GM18526 (cell line): Measurements from ENCODE around the gene WDR64.

Experiments used
- POLR2A ChIP-seq: IDR thresholded peaks from 3 replicates; pipeline ENCODE4 v1.6.1; 2011; ENCODE audit not compliant: insufficient read length; ENCODE audit errors: extremely low read depth

The WDR64 gene

DNA sequence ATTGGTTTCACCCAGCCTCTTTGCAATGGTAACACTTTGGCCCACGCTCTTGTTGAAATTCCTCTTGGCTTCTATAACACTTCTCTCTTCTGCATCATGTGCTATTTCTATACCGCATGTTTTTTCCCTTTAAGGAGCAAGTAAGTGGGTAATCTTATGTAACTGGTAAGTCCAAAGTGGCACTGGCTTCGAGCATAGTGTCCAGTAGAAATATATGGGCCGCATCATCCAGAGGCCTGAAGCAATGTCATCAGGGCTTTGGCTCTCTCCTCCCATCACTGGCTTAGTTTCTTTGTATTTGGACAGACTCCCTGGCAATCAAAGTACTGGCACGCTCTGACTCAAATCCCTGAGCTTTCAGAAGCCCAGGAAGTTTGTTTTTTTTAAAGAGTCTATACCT, 29.4 kb upstream of the WDR64 start:
- TF ChIP-seq POLR2A: no peak

DNA sequence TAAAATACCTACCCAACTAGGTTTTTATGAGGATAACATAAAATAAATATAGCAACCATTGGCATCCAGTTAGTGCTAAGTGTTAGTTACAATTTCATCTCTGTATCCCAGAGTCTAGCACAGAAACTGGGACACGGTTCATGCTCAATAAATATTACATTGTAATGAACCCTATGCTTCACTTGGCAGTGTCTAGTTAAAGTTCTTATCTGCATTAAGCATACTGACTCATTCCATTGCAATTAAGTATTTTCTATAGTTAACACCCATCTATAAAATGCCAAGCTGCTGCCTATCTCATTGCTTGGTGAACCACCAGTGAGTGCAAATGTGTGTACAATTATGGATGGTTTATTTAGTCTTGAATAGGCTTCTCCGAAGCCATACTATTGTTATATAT, 27.1 kb upstream of the WDR64 start:
- TF ChIP-seq POLR2A: no peak

DNA sequence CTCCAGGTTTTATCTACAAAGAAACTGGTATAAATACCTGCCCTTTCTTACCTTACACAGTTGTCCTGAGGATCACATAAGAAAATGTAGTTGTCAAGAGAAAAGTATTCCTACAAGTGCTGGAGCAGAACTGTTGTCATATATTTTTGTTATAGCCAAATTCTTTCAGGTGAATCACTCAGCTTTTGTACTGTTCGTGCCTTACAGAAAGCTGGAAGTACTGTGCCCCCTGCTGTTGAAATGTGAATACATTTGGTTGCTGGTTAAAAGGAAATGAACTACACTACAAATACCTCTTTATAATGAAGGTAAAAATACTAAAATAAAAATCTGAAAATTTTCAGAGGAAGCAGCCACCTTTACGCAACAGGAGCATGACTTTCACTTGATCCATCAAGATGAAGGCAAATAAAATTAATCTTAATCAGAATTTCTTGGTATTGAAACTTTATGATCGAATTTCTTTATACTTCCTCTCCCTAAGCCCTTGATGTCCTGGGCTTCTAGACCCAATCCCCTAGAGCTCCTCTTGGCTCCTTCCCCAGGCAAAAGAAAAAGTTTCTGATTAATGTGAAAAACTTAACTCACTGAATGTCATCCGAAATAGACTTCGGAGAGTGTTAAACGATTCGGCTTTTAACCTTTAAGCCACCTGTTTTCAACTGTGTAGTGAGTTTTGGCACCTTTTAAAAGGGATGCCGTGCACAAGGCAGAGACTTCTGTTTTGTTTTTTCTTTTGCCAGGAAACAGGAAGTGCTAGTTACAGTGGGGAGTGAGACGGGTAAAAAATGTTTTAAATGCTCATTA, 24.4 kb upstream of the WDR64 start:
- no peak for TF ChIP-seq POLR2A

DNA sequence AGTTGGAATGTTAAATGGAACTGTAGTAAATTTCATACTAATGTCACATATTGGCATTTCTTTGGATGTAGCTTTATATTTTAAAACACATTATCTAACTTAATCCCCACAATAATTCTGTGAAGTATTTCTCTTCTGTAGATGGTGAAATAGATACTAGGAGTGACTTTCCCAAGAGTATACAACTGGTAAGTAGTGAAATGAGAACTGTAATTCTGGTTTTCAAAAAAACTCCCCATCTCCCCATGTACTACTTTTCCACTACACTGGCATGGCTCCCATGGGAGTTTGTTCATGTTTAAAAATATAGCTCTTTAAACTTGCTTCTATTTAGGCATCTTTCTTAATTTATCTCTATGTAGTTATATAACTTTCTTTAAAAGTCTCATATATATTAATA, 22.1 kb upstream of the WDR64 start:
- TF ChIP-seq POLR2A: no peak

DNA sequence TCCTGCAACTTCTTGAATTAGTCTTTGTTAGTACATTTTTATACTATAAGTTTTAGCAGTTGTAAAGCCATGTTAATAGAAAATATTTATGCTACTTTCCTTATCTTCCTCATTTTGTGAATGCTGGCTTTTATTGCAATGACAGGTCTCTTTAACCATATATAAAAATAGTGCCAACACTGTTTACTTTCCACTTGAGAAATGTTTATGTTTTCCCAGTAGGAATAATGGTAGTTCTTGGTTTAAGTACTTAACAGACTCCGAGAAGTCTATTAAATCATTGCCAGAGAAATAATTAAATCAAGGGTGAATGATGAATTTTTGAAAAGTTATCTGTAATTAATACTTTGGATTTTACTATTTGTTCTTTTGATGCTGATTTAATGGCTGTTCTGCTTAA, 21.6 kb upstream of the WDR64 start:
- TF ChIP-seq POLR2A: no peak

DNA sequence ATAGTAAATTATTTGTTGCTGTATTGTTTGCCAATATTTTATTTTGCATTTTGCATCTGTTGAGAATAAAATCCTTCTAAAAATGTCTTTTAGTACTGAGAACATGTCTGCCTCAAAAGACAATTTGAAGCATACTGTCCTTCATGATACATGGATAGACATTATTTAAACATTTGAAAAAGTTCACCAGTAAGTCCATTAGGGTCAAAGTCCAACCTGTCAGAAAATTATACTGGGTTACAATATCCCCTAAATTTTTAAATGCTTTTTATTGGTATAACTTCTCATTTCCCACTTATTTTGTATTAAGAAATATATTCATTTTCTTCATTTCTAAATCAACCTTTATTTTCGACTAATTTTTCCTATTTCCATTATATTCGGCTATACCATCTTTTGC, 21.2 kb upstream of the WDR64 start:
- no peak for TF ChIP-seq POLR2A

DNA sequence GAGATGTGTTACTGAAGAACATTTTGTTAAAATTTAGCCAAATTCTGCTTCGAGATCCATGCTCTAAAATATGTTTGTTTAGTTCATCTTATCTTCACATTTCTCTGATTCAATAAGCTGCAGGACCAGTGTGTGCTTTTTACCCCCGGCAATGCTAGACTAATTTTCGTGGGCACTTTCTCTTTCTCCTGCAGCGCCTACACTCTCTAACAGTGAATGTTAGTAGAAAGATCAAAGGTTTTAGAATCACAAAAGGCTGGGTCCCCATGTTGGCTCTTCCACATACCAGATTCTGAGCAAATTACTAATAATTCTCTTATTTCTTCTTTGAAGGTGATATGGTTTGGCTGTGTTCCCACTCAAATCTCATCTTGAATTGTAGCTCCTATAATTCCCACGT, 20.4 kb upstream of the WDR64 start:
- no peak for TF ChIP-seq POLR2A

DNA sequence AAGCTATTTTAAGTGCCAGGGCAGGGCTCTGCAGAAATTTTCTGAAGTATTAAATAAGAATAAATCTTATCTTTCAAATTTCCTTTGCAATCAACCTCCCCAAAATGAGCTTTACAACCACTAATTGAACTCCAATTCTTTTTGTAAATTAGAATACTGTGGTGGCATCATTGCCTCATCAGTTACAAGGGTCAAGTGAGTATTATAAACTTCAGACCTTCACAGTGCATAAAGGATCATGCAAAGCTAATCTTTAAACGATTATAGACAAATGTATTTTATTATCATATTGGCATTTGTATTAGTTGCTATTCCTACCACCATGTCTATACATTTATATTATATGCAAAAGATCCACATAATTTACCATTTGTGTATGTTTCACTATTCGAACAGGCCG, 19.1 kb upstream of the WDR64 start:
- no peak for TF ChIP-seq POLR2A

DNA sequence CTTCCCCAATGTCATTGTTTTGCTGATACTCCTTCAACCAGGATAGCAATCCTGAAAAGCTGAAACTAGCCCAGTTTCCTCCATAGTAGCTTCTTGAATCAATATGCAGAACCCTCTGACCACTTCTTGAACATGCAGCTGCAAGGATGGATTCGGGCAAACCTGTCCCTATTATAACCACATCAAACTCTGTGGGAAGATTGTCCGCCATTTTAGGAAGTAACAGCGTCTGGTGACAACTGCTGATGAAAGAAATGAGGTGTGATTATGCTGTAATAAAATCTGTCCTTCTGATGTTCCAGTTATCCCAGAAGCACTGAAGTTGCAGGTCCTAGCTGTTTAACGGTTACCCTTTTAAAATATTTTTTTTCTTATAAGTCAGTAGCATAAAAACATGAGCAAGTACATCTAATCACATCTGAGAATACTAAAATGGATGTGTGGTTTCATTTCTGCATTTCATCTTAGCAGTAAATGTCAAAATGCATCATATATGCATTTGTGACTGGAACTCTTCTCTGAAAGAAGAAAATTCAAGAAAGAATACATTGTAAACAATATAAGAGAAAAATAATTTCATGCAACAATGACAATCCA, 16.4 kb upstream of the WDR64 start:
- TF ChIP-seq POLR2A: no peak

DNA sequence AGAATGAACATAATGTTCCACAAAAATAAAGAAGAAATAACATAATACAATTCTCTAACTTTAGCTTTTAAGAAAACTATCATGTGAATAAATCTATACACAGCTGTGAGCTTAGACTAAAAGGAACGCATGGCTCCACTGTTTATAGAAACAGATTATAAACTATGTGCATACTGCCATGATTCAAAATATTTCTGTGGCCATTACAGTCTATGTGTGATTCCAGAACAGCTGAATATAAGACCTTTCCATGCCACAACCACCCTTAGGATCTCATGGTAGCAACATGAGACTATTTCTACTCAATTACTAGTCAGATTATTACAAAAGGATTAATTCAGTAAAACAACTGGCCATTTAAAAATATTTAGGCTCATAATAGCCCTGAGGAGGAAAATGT, 15.8 kb upstream of the WDR64 start:
- TF ChIP-seq POLR2A: no peak

DNA sequence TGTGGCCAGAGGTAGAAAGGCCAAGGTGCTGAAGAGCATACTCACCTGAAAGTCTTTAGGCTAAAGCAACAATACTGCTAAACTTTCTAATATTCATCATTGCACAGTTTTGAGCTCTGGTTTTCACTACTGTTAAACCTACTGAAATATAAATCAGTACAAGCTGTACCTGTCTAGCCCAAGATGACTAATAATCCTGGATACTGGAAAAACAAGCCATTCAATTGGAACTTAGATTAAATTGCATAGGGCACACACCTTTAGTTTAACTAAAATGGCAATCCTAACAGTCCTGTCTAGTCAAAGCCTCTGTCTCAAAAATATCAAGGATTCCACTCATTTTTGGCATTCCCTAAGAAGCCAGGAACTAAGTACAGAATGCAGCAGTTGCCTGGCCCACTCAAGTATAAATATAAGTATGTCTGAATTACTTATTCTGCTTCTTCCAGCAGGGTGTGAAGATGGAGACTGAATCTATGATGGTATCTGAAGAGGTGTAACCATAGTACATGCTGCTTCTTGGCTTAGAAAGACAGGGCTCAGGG, 15.0 kb upstream of the WDR64 start:
- no peak for TF ChIP-seq POLR2A

DNA sequence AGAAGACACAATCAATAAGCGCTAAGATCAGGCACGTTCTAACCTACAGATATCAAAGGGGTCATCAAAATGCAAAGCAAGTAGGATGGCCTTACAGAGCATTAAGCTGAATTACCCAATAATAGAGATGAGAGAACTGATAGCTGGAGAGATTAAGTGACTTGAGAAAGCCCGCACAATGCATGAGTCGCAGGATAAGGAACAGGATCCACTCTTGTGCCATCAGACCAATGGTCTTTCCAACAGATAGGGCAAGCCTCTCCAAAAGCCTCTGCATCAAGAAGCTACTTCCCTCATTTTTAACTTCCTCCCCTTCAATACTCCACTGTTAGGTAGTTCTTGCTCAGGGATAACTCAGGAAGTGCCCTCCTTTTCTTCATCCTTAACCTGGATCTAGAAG, 14.5 kb upstream of the WDR64 start:
- TF ChIP-seq POLR2A: no peak

DNA sequence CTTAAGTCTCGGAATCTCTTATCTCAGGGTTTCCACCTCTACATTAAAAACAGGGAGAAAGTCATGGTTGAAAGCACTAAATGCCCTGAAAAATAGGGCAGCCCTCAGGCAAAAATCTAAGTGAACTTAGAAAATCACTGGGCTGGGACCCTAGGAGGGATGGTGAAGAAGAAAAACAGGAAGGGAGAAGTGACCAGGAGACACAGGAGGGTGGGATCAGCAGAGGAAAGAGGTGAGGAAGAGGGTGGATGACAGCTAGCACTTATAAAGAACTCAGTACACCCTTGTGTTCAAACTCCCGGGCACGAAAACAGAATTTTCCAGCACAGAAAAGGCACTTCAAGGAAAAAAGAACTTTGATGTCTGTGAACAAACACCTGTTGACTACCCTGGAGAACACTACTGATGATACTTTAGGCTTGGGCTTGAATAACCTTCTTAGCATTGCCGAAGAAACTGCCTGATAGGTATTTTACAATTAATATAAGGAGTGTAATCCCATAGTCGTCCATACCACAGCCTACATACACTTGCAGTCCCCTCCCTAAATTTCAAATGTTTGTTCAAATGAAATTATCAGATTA, 13.9 kb upstream of the WDR64 start:
- TF ChIP-seq POLR2A: no peak

DNA sequence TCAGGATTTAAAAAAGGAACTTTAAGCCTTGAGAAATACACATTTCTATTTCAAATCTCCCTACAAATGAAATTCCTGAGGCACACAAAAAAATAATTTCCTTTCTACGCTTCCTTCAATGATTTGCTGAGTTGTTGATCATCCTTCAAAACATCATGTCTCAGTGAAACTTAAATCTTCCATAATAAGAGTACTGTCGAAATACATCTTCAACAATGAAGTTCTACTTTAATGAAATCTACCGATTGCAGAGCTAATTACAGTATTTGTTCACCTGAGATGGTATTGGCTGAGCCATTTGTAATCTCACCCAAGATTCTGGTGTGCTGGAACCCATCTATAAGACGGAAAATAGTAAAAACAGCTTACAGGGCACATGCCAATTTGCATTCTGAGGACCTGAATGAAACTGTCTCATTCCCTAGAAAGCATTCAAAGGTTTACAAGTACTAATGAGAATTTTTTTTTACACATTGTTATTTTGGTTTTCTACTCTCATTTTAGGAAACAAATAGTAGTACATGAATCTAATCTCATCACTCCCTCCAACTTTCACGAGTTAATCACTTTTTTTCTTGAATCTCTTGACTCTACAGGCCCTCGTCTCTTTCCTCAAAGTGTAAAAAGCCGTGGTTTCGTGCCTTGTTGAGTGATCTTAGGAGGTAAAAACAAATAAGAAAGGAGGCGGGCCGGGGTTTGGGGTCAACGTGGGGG, 13.0 kb upstream of the WDR64 start:
- no peak for TF ChIP-seq POLR2A

DNA sequence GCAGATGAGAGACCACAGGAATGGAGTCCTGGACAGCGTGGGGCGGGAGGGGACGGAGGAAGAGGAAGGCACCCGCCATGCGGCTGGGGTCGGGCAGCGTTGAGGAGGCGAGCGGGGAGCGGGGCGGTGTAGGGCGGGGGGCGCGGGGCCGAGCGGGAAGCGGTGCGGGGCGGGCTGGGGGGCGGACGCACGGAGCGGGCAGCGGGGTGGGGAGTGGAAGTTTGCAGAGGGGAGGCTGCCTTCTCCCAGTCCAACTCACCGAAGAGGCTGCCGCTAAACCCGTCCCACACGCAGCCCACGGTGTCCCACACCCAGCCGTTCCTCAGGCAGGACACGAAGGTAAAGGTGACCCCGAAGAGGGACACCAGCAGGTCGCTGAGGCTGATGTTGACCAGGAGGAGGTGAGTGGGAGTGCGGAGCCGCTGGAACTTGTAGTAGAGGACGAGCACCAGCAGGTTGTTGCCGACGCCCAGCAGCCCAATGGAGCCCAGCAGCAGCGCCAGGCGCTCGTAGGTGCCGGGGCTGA, 12.4 kb upstream of the WDR64 start:
- TF ChIP-seq POLR2A: no peak
